KMS-11 (cell line): ENCODE data around the gene MAML3.

ENCODE experiments used
- H2AFZ ChIP-seq: fragments of 200-600 bp; sonication (generic); 2 replicates; pipeline ENCODE4 v1.6.1; 2016; ENCODE audit warnings: antibody characterized with exemption, mixed run types, low read depth
- H3K27ac ChIP-seq: fragments of 200-600 bp; sonication (generic); 2 replicates; pipeline ENCODE4 v1.6.1; 2016; ENCODE audit warnings: mild to moderate bottlenecking, mixed run types
- H3K27me3 ChIP-seq: fragments of 200-600 bp; sonication (generic); 2 replicates; pipeline ENCODE4 v1.6.1; 2017; ENCODE audit warnings: mild to moderate bottlenecking, low read depth, mixed run types, moderate library complexity; ENCODE audit not compliant: insufficient read depth
- H3K36me3 ChIP-seq: fragments of 200-600 bp; sonication (generic); 2 replicates; pipeline ENCODE4 v1.6.1; 2017; ENCODE audit warnings: mild to moderate bottlenecking, mixed run types; ENCODE audit not compliant: insufficient read depth
- H3K4me1 ChIP-seq: fragments of 200-600 bp; sonication (generic); 2 replicates; pipeline ENCODE4 v1.6.1; 2016; ENCODE audit warnings: mild to moderate bottlenecking, low read depth, mixed run types; ENCODE audit not compliant: poor library complexity, severe bottlenecking
- H3K4me2 ChIP-seq: fragments of 200-600 bp; sonication (generic); 2 replicates; pipeline ENCODE4 v1.7.0; 2016; ENCODE audit warnings: mild to moderate bottlenecking, mixed run types
- H3K4me3 ChIP-seq: fragments of 200-600 bp; sonication (generic); IDR thresholded peaks from 2 replicates; pipeline ENCODE4 v1.6.1; 2017; ENCODE audit warnings: low read depth, low read length, mixed read lengths; ENCODE audit not compliant: insufficient read depth
- H3K79me2 ChIP-seq: fragments of 200-600 bp; sonication (generic); 2 replicates; pipeline ENCODE4 v1.6.1; 2016; ENCODE audit warnings: low read depth, mixed run types; ENCODE audit not compliant: insufficient read depth
- H3K9ac ChIP-seq: fragments of 200-600 bp; sonication (generic); 2 replicates; pipeline ENCODE4 v1.6.1; 2016; ENCODE audit warnings: mild to moderate bottlenecking, mixed run types
- H4K20me1 ChIP-seq: fragments of 200-600 bp; sonication (generic); 2 replicates; pipeline ENCODE4 v1.6.1; 2016; ENCODE audit warnings: mild to moderate bottlenecking, mixed run types; ENCODE audit not compliant: insufficient read depth
- TF ChIP-seq, protein P1 (sequence below): fragments of 200-600 bp; sonication (generic); conservative IDR thresholded peaks from 2 replicates; pipeline ENCODE4 v1.6.1; 2017; ENCODE audit warnings: low read depth, mild to moderate bottlenecking, antibody characterized with exemption, low read length, moderate library complexity, mixed read lengths

The MAML3 gene

GRCh38 chr4:139734201-139734874 lies 419.6 kb downstream of the MAML3 start:
- no peaks in the 10 kb centered on the region for H3K27me3 ChIP-seq
- H2AFZ ChIP-seq, result peak overlapping the region; percentile 97
- no peaks in the 10 kb centered on the region for H4K20me1 ChIP-seq
- no peaks in the 10 kb centered on the region for H3K36me3 ChIP-seq
- TF ChIP-seq, protein P1, sequence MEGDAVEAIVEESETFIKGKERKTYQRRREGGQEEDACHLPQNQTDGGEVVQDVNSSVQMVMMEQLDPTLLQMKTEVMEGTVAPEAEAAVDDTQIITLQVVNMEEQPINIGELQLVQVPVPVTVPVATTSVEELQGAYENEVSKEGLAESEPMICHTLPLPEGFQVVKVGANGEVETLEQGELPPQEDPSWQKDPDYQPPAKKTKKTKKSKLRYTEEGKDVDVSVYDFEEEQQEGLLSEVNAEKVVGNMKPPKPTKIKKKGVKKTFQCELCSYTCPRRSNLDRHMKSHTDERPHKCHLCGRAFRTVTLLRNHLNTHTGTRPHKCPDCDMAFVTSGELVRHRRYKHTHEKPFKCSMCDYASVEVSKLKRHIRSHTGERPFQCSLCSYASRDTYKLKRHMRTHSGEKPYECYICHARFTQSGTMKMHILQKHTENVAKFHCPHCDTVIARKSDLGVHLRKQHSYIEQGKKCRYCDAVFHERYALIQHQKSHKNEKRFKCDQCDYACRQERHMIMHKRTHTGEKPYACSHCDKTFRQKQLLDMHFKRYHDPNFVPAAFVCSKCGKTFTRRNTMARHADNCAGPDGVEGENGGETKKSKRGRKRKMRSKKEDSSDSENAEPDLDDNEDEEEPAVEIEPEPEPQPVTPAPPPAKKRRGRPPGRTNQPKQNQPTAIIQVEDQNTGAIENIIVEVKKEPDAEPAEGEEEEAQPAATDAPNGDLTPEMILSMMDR, result no peak
- H3K79me2 ChIP-seq, result no peaks in the 10 kb centered on the region
- peak overlapping the region; percentile 100 for H3K4me2 ChIP-seq
- H3K4me1 ChIP-seq, result peaks cover 29% of the 10 kb centered on the region
- H3K27ac ChIP-seq, result peak overlapping the region; percentile 26
- peak overlapping the region; percentile 56 for H3K9ac ChIP-seq
- H3K4me3 ChIP-seq, result no peak overlapping the region

DNA sequence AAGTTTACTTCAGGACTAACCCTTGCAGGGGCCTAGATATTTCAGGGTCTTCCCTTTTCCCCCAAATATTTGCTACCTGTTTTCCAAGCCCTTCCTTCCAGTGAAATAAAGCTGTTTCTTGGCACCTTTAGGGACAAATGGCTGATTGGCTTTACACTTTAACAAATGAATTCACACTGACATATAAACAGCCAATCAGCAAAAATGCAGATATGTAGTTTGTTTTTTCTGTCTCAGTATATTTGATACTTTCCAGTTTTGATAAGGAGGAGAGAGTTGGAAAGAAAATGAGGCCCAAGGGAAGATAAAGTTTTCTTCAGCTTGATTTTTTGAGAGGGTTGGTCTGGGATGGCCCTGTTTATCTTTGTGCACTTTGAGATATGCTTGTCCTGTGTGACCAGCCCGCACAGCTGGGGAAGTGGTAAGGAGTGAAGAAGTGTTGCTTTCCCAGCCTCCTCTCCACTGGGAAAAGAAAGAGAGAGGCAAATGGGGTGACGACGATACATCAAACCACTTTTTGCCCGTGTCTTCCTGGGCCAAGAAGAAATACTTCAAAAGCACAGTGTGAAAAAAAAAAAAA lies 420.9 kb downstream of the MAML3 start:
- Histone ChIP-seq H2AFZ (no peak overlapping the region), H3K27ac (no peak overlapping the region), H3K36me3 (no peaks in the 10 kb centered on the region), H3K27me3 (no peaks in the 10 kb centered on the region), H4K20me1 (no peaks in the 10 kb centered on the region), H3K4me1 (peaks cover 29% of the 10 kb centered on the region), H3K79me2 (no peaks in the 10 kb centered on the region), H3K4me3 (no peak overlapping the region), H3K4me2 (no peak overlapping the region), H3K9ac (no peak overlapping the region)
- TF ChIP-seq, protein P1, result no peak

- peaks cover under 1% of the 10 kb centered on the region for H3K4me1 ChIP-seq
- no peak overlapping the region for H3K4me2 ChIP-seq
- no peak overlapping the region for H3K4me3 ChIP-seq
- no peaks in the 10 kb centered on the region for H4K20me1 ChIP-seq
- H3K27me3 ChIP-seq, result no peaks in the 10 kb centered on the region
- H2AFZ ChIP-seq, result no peak overlapping the region
- H3K79me2 ChIP-seq, result no peaks in the 10 kb centered on the region
- no peak overlapping the region for H3K9ac ChIP-seq
- H3K36me3 ChIP-seq, result no peaks in the 10 kb centered on the region
- H3K27ac ChIP-seq, result no peak overlapping the region
- TF ChIP-seq, protein P1, result no peak
These were observed 425.1 kb downstream of the MAML3 start for GRCh38 chr4:139728840-139729239.

DNA sequence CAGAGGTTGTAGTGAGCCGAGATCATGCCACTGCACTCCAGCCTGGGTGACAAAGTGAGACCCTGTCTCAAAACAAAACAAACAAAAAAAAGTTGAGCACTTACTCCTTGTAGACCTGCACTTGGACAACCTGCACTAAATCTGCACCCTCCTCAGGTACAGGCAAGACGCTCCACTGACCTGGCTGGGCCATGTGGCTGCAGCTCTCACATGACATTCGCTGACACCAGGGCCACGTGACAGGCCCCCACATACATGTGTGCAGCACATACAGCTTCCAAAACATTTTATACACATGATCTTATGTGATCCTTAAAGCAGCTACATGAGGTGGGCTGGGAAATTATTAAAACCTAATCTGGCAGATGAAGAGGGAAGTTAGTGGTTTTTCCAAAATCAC lies 425.8 kb downstream of the MAML3 start:
- no peaks in the 10 kb centered on the region for H3K27me3 ChIP-seq
- H4K20me1 ChIP-seq, result no peaks in the 10 kb centered on the region
- H3K4me3 ChIP-seq, result no peak overlapping the region
- H3K4me1 ChIP-seq, result no peaks in the 10 kb centered on the region
- H3K27ac ChIP-seq, result no peak overlapping the region
- no peaks in the 10 kb centered on the region for H3K79me2 ChIP-seq
- no peak overlapping the region for H2AFZ ChIP-seq
- TF ChIP-seq, protein P1, result no peak
- H3K36me3 ChIP-seq, result no peaks in the 10 kb centered on the region
- no peak overlapping the region for H3K9ac ChIP-seq
- no peak overlapping the region for H3K4me2 ChIP-seq
